Nephron (organoid): ENCODE data around the gene SDK2.

Experiments
- H3K27ac Mint-ChIP-seq, 3 experiments: 2 replicates each; pipeline ENCODE4 v1.8.0; 2020; ENCODE audit warnings: mixed read lengths in 3 of 3, mild to moderate bottlenecking in 2 of 3, moderate library complexity in 1 of 3
- H3K27me3 Mint-ChIP-seq: 2 replicates; pipeline ENCODE4 v1.8.0; 2021; ENCODE audit warnings: low read depth, mild to moderate bottlenecking, moderate library complexity, mixed read lengths
- H3K36me3 Mint-ChIP-seq: 2 replicates; pipeline ENCODE4 v1.8.0; 2020; ENCODE audit warnings: low read depth, mixed read lengths
- H3K4me1 Mint-ChIP-seq: 2 replicates; pipeline ENCODE4 v1.8.0; 2020; ENCODE audit warnings: mixed read lengths
- H3K4me3 Mint-ChIP-seq, 3 experiments: 2 replicates each; pipeline ENCODE4 v1.8.0; 2020; ENCODE audit warnings: mild to moderate bottlenecking in 3 of 3, mixed read lengths in 3 of 3, moderate library complexity in 2 of 3
- H3K9me3 Mint-ChIP-seq: 2 replicates; pipeline ENCODE4 v1.8.0; 2020; ENCODE audit warnings: mixed read lengths
- CTCF ChIP-seq, 3 experiments: fragments of 200-600 bp; sonication (generic); IDR thresholded peaks; one replicate each; pipeline ENCODE4 v1.5.0; 2021; ENCODE audit warnings: antibody characterized with exemption in 3 of 3; ENCODE audit not compliant: unreplicated experiment in 3 of 3

Gene SDK2

GRCh38 chr17:73552300-73553048 is 91.8 kb downstream of the SDK2 start:
- Mint-ChIP-seq H3K4me3 (no peak overlapping the region), H3K9me3 (no peaks in the 10 kb centered on the region), H3K36me3 (no peaks in the 10 kb centered on the region), H3K4me1 (peaks cover 46% of the 10 kb centered on the region), H3K27me3 (peaks cover 16% of the 10 kb centered on the region), H3K27ac (peak overlapping the region in 1 of 3 experiments; percentile 76)
- TF ChIP-seq CTCF (IDR thresholded peaks at IDR 0.05; ENCODE audit: unreplicated experiment in 3 of 3): no peak

- Mint-ChIP-seq H3K27ac (peak overlapping the region; percentile 7 to 76 (median 50)), H3K4me1 (peaks cover 47% of the 10 kb centered on the region), H3K4me3 (peak overlapping the region in 2 of 3 experiments; percentile 38 to 58), H3K27me3 (peaks cover 22% of the 10 kb centered on the region), H3K9me3 (no peaks in the 10 kb centered on the region), H3K36me3 (no peaks in the 10 kb centered on the region)
- no peak for TF ChIP-seq CTCF (IDR thresholded peaks at IDR 0.05; ENCODE audit: unreplicated experiment in 3 of 3)
These were observed 92.5 kb downstream of the SDK2 start for GRCh38 chr17:73551759-73552158.

GRCh38 chr17:73551144-73551543 is 93.1 kb downstream of the SDK2 start:
- no peaks in the 10 kb centered on the region for H3K9me3 Mint-ChIP-seq

GRCh38 chr17:73550556-73550955 is 93.7 kb downstream of the SDK2 start:
- peaks cover 47% of the 10 kb centered on the region for H3K4me1 Mint-ChIP-seq

More at GRCh38 chr17:73551144-73551543, 93.1 kb downstream of the SDK2 start:
- TF ChIP-seq CTCF (IDR thresholded peaks at IDR 0.05; ENCODE audit: unreplicated experiment in 3 of 3): no peak
- peak overlapping the region in 2 of 3 experiments; percentile 7 to 76 for H3K27ac Mint-ChIP-seq
- no peak overlapping the region for H3K4me3 Mint-ChIP-seq
- no peaks in the 10 kb centered on the region for H3K36me3 Mint-ChIP-seq
- H3K4me1 Mint-ChIP-seq: peaks cover 47% of the 10 kb centered on the region
- peaks cover 22% of the 10 kb centered on the region for H3K27me3 Mint-ChIP-seq

GRCh38 chr17:73549841-73550430 is 94.3 kb downstream of the SDK2 start:
- H3K36me3 Mint-ChIP-seq: no peaks in the 10 kb centered on the region
- H3K27me3 Mint-ChIP-seq: peaks cover 24% of the 10 kb centered on the region
- no peak for TF ChIP-seq CTCF (IDR thresholded peaks at IDR 0.05; ENCODE audit: unreplicated experiment in 3 of 3)
- H3K4me1 Mint-ChIP-seq: peaks cover 47% of the 10 kb centered on the region
- H3K4me3 Mint-ChIP-seq: no peak overlapping the region
- H3K9me3 Mint-ChIP-seq: no peaks in the 10 kb centered on the region
- peak overlapping the region in 1 of 3 experiments; percentile 31 for H3K27ac Mint-ChIP-seq

More at GRCh38 chr17:73550556-73550955, 93.7 kb downstream of the SDK2 start:
- no peaks in the 10 kb centered on the region for H3K36me3 Mint-ChIP-seq
- TF ChIP-seq CTCF (IDR thresholded peaks at IDR 0.05; ENCODE audit: unreplicated experiment in 3 of 3): no peak
- no peak overlapping the region for H3K4me3 Mint-ChIP-seq
- H3K27me3 Mint-ChIP-seq: peaks cover 22% of the 10 kb centered on the region
- peak overlapping the region in 2 of 3 experiments; percentile 31 to 41 for H3K27ac Mint-ChIP-seq
- no peaks in the 10 kb centered on the region for H3K9me3 Mint-ChIP-seq
